NCI-H1436 treated with DMSO at 0.1 percent for 48 hours (cell line): Measurements from ENCODE around the gene UBE2E2.

Experiments used
- DNase-seq: peaks from one replicate; lab custom pipeline; 2025; lab: John Stamatoyannopoulos, UW

The UBE2E2 gene

DNA sequence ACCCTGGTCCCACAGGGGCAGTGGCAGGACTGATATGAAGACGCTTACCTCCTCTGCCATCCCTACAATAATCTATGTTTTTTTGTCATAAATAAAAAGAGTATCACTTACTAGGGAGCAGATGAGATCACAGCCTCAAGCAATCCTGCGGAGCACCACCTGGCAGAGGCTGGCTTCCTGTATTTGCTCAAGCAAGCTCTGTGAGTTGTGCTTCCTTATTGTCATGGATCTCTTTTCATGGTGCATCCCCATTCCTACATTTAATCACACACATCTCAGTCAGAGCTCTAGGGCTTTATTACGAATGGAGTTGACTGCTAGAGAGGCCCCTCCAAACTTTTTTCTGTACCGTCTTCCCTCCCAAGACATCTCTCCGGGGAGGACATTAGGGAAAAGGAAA is 186.0 kb downstream of the UBE2E2 start:
- DNase-seq: no peak

DNA sequence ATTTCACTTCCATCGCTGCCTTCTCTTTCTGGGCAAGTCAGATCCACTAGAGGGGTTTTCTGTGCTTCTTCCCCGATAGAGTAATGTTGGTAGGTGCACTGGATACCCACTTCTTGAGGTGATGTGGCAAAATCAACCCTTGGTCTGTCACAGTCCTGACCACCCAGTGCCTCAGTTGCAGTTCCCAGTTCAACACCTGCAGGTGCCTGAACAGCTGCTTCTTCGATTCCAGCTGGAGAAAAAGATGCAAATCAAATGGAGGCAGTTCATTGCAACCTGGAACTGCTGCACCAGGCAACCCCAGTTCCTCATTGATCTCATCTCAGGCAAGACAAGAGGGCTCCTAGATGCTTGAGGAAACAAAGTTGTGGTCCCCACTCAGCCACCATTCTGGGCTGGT is 186.6 kb downstream of the UBE2E2 start:
- no peak for DNase-seq

DNA sequence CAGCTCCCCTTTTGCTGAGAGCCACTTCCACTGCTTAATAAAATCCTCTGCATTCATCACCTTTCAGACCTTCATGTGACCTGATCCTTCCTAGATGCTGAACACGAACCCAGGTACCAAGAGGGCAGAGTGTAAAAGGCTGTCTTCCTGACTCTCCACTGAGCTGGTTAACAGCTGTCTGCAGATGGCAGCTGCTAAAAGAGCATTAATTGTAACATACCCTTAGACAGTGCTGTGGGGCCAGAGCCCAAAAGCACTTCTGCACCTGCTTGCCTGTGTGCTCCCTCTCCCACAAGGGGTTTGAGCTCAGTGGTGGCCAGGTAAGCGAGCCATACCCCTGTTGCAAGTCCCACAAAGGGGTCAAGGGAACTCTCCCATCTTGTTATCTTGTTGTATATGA is 187.3 kb downstream of the UBE2E2 start:
- no peak for DNase-seq

DNA sequence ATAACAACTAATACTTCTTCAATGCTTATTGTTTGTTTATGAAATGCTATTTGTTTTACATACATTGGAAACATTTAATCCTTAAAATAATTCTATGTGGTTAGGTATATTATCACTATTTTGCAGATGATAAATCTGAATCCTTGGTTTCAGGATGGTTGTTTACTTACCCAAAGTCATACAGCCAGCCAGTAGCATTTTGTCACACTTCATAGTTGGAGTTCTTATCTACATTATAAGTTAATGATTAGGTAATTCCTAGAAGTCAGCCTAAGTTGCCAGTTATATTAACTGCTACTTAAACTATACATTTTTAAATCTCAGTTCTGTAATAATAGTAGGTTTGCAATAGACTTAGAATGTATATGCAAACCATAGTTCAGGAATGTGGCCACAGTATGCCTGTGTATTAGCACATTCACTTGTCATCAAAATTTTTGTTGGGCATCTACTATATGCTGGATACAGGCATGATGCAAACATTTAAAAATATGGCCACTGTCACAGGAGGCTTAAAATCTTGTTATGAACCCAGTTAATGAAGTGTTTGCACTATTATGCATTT is 187.9 kb downstream of the UBE2E2 start:
- DNase-seq: no peak

DNA sequence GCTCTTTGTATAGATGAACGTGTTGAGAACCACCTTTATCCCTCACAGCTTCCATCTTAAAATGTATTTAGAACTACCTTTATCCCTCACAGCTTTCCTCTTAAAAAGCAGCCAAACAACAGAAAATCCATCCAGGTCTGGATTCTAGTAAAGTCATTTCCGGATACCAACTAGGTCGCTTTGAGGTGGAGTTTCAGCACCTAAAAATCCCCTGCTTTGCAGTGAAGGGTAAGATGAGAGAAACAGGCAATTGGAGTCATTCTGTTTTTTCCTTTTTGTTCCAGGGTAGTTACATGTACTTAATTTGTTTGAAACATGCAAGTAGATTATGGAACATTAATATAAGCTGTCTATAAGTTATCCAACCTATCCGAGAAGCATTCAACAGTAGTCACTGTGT is 192.0 kb downstream of the UBE2E2 start:
- no peak for DNase-seq

DNA sequence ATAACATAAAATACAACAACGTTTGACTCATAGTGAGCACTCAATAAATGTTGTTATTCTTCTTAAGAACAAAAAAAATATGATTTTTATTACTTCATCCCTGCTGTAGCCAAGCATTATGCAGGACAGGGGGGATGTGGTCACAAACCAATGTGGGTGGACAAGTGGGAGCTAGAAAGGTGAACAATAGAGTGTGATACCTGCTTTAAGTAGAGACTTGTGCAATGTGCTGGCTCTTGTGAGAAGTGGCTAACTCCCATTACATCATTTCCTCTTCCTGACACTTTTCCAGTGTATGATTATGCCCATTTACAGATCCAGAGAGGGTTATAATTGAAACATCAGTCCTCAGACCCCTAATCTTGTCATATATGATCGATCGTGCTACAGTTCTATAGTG is 193.6 kb downstream of the UBE2E2 start:
- no peak for DNase-seq

DNA sequence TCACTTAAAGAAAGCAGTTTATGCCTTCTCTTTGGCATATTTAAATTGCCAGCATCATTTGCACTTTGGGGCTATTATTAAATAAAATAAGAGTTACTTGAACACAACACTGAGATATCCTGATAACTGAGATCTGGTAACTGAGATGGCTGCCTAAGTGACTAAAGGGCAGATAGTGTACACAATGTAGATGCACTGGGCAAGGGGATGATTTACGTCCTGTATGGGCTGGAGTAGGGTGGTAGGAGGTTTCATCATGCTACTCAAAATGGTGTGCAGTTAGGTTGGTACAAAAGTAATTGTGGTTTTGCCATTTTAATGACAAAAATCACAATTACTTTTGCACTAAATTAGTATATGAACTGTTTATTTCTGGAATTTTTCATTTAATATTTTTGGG is 196.1 kb downstream of the UBE2E2 start:
- no peak for DNase-seq

DNA sequence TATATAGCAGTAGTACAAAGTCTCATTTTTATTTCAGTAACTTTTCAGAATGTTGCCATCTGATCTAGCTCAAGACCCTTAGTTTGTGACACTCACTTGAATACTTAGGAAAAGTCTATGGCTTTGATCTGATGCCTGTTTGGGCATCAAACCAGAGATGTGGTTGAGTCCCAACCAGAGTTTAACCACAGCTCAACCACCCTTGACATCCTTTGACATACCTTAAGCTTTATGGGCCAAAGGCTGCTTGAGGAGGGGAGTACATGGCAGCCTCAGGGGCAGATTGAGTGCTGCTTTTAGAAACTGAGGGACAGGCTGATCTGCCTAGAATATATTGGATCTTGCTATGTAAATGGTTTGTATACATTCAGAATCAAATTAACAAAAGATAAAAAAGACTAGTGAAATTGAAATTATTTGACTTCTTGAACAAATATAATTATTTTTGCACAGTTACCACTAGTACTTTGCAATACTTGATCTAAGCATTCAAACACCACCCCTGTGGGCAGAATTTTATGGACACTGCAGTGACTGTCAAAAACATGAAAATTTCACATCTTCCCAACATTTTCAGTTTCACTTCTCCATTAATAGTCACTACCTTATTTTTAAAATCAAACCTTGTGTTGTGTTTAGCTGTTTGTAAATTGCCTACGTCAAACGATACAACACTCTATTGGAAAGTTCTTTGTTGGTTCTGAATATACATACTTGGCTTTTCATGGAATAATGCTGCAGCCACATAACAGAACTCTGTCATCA is 199.8 kb downstream of the UBE2E2 start:
- no peak for DNase-seq

DNA sequence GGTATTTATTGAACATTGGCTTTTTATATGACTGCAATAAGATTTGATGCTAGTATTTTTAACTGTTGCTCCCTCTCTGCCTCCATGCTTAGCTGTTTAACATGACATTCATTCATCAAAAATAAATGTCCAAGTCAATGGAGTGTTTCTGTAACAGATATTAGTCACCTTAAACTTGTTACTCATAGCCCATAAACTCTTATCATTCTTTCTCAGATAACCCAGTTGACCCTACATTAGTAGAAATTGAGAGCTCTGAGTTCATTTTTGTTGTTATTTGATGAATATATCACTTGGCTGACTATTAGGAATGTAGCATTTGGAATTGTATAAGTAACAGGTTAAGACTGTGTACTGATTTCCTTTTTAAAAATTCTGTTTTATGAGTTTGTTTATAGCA is 201.1 kb downstream of the UBE2E2 start:
- DNase-seq: no peak

DNA sequence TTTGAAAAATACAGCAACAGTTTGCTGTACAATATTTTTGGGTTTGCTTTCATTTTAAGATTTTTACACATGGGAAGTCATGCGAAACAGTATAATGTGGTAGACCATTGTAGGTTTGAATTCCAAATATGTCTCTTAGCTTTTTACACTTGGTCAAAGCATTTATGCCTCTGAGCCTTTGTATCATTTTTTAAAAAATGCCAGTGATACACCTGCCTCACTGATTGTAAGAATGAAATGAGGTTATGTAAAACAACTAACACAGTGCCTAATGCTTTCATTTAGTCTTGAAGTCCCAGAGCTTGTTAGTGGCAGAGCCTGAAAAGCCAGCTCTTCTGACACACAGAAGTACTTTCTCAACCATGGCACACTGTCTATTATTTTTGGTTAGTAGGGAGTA is 202.0 kb downstream of the UBE2E2 start:
- DNase-seq: no peak

DNA sequence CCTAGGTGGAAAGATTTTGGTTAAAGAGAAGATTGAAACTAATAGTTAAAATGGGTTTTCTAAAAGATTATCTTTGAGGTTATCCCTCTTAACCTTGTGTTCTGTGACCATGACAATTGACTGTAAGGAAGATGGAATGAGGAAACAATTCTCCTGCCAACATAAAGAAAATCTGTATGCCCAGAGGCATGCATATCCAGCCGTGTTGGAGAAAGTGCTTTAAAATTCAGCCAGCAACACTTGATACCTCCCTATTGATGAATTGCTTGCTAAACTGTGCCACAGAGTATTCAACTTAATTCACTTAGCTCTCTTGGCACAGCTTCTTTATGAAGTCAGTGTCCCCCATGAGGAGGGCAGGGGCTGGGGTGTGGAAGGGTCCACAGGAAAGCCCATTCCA is 203.5 kb downstream of the UBE2E2 start:
- DNase-seq: no peak

DNA sequence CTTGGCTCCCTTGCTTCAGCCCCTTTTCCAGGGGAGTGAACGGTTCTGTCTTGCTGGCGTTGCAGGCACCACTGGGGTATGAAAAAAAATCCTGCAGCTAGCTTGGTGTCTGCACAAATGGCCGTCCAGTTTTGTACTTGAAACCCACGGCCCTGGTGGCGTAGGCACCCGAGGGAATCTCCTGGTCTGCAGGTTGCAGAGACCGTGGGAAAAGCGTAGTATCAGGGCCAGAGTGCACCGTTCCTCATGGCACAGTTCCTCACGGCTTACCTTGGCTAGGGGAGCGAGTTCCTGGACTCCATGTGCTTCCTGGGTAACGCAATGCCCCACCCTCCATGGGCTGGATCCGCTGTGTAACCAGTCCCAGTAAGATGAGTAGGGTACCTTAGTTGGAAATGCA is 214.9 kb downstream of the UBE2E2 start:
- no peak for DNase-seq

DNA sequence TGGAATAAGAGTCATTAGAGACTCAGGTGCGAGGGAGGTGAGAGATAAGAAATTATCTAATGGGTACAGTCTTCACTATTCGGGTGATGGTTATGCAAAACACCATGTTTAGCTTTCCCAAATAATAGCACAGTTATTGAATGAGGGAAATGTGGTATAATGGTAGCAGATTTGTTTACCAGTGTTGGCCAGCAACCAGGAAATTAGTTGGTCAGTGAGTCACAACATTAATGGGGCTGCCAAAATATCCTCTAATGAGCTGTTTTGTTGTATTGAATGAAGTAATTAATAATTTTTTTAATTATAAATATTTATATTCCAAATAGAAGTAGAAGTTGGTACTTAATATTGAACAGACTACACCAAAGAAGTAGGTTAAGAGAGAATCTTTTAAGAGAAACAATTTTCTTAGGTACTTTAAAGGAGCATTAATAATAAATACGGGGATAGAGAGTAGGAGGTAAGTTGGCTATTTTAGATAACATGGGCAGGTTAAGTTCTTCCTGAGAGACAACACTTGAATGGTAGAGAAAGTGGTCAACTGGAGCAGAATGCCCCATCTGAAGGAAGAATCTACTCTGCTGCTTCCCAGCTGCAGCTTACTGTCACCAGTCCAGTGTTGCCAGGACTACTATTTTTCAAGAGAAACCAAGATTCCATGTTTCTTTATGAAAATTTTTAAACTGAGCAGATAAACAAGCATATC is 218.8 kb downstream of the UBE2E2 start:
- no peak for DNase-seq

DNA sequence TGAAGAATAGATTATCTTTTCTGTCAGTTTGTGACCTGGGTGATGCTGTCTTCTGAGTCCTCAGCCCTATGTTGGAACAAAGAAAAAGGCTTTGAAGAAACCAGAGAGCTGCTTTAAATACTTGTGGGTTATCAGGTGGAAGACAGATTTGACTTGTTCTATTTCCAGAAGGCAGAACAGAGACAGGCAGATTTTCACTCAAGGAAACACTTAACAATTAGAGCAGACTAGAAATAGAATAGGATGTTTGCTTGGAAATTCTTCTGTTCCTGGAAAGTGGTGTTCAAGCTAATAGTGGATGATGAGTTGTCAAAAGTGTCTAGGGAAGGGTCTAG is 219.4 kb downstream of the UBE2E2 start:
- no peak for DNase-seq

DNA sequence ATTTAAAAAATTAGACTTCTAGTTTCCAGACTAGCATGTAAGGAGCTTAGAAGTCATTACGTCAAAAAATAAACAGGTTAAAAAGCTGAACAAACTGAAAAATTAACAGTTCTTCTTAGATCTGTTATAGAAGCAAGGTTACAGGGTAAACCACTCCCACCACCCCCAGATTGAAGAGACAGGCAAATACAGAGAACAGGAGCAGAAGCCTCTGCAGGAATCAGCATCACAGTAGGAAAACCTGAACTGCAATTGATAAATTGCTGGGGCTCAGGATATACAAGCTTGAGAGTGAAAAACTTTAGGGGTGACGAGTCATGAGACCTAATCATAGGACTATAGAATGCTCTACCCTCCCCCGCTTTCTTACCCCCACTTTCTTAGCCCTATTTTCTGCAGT is 222.3 kb downstream of the UBE2E2 start:
- DNase-seq: no peak

DNA sequence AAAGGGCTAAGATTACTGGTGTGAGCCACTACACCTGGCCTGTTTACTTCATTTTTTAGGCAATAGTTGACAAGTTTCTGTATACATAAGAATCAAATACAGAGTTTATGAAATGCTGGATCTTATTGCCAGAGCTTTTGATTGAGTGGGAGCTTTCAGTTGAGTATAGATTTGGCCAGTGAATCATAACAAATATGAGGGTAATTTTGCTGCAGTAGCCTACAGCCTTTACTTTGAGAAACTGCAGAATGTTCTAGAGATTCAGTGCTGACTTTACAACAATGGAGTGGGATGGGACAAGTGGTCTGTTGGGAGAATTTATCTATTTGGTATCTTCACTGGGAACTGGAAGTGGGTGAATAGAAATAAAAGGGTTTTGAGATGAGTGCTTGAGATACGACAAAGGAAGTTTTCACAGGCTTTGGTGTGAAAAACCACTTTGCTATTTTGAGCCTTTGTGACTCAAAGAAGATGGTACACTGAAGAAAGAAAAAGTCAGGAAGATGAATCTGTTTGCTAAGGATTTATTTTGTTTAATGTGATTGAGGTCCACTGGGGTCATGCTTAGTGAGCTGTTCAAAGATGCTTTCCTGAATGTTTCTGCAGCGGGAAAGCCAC is 227.8 kb downstream of the UBE2E2 start:
- no peak for DNase-seq

DNA sequence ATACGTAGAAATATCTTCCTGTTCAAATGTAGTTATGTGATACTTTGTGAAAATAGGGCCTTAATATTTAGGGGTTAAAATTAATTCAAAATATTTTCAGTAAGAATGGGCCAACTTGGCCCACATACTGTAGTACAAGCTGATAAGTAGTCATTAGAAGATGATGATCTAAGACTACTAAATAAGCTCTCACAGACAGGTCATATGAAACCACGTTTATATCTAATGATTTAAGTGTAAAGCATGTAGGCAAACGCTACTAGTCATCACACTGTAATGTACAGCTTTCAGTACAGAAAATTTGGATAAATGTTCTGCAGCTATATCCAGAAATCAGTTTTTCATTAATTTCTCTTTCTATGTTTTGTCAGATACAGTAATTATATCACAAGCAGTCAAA is 228.6 kb downstream of the UBE2E2 start:
- DNase-seq: no peak

DNA sequence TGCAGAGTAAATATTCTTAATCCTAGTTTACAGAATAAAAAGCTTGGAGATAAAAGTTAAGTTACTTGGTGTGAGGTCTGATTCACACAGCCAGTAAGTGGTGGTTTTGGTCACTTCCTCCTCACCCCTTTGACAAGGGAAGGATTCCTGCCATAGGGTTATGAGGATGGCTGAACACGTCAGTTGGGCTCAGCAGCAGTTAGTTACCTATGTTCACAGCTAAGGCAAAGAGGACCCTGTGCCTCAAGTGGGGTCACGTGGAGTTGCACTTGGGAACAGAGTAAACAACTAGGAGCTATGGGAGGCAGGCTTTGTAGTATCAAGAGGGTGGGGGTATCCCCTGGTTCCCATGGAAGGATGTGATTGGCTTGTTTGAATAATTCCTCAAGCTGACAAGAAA is 232.2 kb downstream of the UBE2E2 start:
- DNase-seq: no peak

DNA sequence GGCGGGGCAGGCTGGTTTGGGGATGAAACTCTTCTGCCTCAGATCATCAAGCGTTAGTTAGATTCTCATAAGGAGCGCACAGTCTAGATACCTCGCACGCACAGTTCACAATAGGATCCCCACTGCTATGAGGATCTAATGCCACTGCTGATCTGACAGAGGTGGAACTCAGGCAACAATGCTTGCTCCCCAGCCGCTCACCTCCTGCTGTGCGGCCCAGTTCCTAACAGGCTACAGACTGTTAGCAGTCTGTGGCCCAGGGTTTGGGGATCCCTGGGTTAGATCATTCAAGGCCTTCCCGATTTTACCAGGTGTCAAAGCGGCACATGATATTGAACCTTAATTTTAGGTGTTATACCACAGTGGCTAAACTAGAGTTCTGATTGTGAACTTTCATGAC is 232.8 kb downstream of the UBE2E2 start:
- DNase-seq: no peak

DNA sequence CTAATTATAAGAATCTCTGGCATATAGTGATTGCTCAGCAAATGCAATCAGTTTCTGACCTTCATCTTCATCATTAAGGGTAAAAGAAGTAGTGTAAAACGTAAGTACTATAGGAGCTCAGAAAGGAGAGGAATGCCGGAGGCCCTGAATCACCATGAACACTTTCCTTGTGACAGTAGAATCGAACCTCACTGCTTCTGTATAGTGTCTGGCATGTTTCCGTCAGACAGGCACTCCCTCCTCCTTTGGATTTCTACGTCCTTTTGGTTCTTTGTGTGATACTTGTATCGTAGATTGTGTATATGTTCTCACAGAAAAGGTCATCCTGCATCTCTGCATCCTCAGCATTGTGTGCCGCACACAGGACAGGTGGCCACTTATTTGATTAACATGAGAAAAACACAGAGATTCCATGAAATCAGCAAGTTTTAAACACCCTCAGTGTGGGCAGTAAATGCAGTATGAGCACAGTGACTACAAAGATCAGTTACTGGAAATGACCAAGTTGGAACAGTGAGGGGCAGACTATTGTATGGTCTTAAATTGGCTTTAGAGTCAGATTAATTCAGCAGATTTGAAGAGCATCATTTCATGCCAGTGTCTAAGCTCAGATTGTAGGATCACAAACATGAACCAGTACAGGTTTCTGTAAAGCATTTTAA is 234.5 kb downstream of the UBE2E2 start:
- no peak for DNase-seq

DNA sequence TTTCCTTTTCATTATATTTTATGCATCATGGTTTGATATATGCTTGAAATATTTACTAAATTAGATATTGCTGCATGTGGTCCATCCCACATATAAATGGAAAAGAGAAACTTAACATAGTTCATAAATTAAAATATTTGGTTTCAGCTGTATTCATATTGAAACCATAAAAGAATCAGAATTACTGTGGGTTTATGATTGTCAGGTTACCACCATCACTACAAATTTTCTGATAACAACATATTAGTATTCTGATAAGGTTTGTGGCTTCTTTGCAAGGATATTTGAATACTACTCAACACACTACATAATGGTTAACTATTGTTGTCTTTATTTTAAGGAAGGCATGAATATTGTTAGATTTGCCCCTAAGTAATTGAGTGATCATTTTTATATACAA is 235.5 kb downstream of the UBE2E2 start:
- no peak for DNase-seq

DNA sequence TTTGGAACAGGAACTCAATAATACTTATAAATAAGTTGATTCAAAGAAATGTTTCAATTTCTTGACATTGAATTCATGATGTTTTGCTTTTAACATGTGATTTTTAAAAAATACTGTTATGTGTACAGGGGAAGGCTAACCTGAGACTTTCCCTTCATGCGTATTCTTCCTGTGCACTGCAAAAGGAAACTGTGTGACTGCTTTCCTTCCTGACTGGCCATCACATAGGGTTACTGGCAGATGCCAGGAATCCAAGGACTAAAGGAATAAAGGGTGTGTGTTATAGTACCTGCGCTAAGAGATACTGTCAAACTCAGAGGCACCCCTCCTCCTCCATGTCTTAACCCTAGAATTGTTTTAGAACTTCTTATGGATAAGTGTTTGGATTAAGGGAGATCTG is 236.0 kb downstream of the UBE2E2 start:
- DNase-seq: no peak
